Fibroblast of skin of back (primary cell): ENCODE data around the gene SPAAR.
A peak's percentile ranks its signal among the peaks of the same experiment; 100 is the strongest.
"Not testable (repeated sequence)": the region's sequence is repeated elsewhere in the genome, so short reads cannot be mapped to it uniquely, and the experiment has no call there.

Source experiments
- DNase-seq: peaks from one replicate; pipeline ENCODE4 v3.0.0-alpha.2; 2013

SPAAR gene

DNA sequence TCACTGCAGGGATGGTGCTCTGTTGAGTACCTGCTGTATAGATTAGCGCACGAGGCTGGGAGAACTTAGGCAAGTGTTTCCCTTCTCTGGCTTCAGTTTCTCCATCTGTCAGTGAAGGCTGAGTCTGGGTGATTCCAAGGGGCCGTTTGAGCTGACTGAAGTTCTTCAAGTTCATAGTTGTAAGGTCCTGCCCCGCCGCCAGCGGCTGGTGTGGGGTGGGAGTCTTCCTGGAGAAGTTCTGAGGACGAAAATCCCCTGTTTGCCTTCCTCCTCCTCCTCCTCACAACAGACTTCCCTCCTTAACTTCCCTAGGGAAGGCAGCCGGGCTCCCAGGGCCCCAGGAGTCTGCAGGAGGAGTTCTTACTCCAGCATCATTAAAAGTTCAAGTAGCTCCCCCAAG, 5.0 kb upstream of the SPAAR start:
- no peak for DNase-seq

DNA sequence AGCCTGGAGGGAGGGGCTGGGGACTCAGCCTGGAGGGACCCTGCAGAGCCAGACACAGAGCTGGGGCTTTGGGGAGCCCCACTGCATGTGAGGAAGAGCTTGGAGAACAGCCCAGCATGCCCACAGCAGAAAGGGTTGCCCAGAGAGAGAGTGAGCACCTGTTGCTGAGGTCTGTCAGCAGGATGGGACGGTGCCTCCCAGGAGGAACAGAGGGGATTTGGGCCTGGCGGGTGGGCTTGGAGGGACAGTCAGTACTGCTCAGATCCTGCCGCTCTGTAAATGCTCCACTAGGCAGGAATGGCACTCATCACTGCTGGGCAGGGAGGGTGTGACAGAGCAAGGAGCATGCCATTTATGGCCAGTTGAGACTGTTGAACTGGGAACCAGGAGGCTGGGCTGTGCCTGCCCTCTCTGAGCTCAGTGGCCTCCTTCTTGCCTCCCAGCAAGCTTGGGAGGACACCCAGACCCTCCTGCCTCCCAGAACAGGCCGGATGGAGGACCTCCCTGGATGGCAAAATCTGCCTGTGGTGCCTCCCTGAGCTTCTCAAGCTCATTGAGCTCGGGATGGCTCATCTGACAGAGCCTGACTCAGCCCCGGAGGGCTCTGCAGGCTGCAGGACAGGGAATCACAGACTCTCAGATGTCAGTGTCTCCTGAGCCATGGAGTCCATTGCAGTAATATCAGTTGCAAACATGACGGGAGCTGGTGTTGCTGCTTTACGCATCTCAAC, 4.1 kb upstream of the SPAAR start:
- peak; percentile 79 for DNase-seq

DNA sequence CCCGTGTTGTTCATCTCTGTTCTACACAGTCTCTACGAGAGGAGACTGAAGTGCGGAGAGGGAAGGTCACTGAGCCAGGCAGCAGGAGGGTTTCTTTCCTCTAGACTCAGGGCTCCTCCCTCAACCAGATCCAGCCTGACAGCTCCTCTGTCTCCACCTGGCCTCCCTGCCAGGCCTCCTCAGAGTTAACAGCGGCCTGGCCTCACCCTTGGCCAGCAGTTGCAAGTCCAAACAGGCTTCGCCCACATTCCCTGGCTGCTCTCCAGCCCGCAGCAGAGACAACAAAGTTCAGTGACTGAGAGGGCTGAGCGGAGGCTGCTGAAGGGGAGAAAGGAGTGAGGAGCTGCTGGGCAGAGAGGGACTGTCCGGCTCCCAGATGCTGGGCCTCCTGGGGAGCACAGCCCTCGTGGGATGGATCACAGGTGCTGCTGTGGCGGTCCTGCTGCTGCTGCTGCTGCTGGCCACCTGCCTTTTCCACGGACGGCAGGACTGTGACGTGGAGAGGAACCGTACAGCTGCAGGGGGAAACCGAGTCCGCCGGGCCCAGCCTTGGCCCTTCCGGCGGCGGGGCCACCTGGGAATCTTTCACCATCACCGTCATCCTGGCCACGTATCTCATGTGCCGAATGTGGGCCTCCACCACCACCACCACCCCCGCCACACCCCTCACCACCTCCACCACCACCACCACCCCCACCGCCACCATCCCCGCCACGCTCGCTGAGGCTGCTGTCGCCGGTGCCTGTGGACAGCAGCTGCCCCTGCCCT, 3.2 kb upstream of the SPAAR start, which contains the start of gene HRCT1:
Gene HRCT1 (plus strand): TSS at position 291 of the 768 bp plus-strand sequence. CDS start 86 bp downstream, at position 377.
- peak; percentile 97 for DNase-seq

DNA sequence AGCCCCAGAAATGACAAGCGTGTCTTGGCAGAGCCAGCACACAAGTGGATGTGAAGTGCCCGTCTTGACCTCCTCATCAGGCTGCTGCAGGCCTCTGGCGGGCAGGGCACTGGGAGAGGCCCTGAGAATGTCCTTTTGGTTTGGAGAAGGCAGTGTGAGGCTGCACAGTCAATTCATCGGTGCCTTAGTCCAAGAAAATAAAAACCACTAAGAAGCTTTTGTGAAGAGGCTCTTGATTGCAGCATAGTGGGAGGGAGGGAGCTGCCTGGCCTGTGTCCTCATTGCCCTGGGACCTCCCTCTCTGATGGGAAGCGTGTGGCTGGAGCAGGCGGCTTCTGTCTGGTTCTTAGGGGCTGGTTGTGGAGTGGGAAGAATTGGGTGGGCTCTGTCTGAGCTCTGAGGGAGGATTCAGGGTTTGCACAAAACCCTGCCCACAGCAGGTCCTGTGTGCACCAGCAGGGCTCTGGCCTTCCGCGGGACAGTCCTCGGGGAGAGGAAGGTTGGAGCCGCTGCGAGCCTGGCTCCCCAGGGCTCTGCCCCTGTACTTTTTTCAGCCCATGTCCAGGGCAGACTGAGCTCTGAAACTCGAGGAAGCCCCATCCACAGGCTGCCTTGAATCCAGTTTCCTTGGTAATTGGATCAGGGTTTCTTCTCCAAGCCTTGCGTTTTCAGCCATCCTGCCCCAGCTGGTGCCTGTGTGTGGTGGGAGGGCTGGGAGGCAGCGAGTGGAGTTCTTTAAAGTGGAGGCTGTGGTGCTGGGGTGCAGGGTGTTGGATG, 2.2 kb upstream of the SPAAR start:
- peak; percentile 85 for DNase-seq

DNA sequence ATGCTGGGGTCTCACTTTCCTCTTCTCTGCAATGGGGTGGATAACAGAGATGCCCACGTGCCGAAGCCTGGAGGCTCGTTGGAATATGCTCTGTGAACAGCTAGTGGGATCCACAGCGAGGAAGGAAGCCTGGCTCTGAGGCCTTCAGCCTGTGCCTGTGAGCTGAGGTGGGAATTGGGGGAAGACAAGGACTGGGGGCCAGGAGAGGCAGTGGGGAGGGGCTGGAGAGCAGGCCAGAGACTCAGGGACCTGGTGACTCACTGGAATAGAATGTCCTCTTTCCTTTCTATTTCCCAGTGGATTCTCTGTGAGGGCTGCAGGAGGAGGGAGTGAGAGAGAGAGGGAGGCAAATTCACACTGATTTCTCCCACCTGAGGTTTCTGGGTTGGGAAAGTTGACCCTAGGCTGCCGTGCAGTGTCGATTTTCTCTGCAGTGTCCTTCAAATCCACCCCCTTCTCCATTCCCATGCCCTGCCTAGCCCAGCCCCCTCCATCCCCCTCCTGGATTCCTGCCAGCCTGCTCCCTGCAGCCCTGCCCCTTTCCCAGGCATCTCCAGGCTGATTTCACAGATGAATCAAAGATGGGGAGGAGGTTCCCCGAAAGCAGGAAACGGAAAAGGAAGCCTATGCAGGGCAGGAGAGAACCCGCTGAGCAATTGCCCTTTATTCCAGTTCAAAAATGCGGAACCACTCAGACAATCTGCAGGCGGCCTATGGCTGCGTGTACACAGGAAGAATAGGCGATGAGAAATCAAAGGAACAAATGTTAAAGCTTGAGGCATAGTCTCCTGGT, 1.4 kb upstream of the SPAAR start:
- peak; percentile 98 for DNase-seq

DNA sequence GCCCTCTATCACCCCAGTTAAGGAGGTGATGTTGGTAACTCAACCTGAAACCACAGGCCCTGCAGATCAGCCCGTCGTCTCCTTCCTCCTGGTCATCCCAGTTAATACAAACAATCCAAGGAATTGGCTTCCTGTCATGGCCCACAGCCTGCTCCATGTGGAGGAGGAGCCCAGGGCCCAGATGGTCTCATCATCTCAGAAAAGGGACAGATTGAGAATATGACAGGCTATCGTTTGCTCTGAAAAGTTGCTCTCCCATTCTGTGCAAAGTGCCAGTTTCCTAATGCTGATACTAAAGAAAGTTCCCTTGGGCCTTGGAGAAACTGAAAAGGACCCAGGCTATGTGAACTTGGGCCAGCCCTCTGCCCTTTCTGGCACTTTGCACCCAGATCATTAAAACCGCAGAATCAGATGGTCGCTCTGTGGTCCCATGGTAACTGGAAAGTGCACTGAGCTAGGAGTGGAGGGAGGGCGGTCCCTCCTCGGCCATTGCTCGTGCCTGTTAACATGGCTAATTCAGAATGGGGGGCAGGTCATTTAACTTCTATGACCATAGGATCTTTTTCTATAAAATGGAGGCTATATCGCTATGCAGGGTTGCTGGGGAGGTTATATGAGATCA, 675 bp upstream of the SPAAR start:
- DNase-seq = peak; percentile 69

DNA sequence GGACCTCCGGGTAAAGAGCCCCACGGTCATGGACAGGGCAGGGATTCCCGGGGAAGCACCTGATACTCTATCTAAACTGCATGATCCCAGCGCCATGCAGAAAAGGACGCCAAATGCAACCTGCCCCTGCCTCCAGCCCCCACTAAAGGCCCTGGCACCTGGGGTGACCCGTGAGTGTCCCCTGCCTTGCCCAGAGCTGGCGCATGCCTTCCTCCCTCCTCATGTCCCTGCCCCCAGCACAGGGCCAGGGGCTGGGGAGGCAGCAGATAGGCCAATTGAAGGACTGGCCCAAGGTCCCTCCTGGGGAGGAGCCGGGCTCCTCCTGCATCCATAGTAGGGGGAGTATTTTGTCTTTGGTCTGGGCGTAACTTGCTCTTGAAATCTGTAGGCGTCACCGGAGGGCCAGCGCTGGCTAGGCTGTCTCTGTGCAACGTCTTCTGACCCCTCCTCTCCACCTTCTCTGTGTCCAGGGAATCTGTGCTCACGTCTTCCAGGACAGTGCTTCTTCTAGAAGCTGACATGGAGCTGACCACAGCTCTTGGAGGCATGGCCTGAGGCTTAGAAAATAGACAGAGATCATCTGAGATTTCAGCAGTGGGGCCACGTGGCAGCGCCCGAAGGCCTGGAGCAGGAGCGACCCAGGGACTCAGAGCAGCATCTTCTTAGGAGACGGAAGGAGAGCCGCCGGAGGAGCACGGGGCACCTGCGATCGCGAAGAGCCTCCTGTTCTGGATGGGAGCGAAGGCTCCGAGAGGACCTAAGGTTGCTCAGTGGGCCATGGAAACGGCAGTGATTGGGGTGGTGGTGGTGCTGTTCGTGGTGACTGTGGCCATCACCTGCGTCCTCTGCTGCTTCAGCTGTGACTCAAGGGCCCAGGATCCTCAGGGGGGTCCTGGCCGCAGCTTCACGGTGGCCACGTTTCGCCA, 660 bp downstream of the SPAAR start:
- DNase-seq = no peak

DNA sequence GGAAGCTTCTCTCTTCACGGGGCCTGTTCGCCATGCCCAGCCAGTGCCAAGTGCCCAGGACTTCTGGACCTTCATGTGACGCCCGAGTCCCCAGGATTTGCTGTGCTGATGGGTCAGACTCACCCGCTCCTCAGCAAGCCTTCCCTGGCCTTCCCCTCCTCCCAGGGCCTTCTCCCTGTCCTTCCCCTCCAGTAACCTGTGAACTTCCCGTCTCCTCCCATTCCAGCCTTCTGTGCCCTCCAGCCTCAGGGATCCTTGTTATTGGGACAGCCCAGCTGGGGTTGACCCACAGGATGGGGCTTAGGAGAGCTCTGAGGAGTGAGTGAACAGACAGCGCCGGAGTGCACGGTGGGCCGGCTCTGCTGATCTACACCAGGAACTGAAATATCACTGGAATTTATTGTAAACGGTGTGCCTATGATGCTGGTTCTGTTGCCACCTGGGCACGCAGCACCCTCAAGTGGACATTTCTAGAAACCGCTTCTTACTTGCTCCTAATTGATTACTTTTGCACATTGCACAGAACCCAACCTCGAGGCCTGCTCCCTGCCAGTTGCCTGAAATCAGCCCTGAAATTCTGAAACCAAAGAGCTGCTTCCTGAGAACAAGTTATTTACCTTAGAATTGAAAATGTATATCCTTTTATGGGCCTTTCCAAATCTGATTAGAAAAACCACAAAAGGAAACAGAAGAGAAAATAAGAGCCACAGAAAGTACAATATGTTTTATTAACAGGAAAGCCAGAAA, 1.5 kb downstream of the SPAAR start:
- DNase-seq = peak; percentile 59

GRCh38 chr9:35911690-35912089, 2.4 kb downstream of the SPAAR start:
- no peak for DNase-seq

DNA sequence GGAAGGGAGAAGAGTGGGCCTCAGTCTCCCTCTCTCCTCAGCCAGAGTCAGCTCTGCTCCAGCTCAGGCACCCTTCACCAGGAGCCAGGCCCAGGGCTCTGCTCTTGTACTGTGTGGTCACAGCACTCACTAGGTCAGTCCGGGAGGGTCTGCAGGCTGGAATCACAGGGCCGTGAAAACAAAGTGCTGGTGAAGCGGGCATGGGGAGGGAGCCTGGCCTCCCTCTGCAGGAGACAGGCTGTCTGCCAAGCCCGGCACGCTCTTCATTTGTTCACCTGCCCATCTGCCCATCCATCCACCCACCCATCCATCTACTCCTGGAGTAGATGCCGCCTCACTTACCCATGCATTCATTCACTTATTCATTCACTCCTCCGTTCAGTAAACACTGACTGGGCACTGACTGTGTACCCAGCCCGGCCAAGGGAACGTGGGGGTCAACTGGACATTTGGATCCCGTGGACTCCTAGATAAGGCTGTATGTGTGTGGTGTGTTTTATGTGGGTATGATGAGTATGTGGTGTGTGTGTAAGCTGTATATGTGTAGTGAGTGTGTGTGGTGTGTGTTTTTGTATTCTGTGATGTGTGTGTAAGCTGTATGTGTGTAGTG, 3.6 kb downstream of the SPAAR start:
- DNase-seq = no peak

DNA sequence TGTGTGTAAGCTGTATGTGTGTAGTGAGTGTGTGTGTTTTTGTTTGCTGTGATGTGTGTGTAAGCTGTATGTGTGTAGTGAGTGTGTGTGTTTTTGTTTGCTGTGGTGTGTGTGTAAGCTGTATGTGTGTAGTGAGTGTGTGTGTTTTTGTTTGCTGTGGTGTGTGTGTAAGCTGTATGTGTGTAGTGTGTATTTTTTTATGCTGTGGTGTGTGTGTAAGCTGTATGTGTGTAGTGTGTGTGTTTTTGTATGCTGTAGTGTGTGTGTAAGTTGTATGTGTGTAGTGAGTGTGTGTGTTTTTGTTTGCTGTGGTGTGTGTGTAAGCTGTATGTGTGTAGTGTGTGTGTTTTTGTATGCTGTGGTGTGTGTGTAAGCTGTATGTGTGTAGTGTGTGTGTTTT, 4.1 kb downstream of the SPAAR start:
- not testable (repeated sequence) for DNase-seq

DNA sequence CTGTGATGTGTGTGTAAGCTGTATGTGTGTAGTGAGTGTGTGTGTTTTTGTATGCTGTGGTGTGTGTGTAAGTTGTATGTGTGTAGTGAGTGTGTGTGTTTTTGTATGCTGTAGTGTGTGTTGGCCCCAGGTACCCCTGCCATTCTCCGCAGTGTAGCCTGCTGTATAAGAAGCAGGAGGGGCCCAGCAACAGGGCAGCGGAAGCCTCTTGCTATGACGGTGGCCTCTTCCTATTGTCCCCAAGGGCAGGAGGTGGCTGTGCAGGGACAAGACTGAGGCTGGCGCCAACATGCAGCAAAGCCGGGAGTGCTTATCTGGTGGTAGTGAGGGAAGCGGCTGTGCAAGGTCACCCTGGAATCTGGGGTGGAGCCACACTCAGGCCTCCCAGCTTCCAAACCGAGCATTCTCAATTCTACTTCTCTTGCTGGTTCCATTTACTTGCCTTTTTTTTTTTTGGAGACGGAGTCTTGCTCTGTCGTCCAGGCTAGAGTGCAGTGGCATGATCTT, 5.1 kb downstream of the SPAAR start:
- DNase-seq = peak; percentile 61

DNA sequence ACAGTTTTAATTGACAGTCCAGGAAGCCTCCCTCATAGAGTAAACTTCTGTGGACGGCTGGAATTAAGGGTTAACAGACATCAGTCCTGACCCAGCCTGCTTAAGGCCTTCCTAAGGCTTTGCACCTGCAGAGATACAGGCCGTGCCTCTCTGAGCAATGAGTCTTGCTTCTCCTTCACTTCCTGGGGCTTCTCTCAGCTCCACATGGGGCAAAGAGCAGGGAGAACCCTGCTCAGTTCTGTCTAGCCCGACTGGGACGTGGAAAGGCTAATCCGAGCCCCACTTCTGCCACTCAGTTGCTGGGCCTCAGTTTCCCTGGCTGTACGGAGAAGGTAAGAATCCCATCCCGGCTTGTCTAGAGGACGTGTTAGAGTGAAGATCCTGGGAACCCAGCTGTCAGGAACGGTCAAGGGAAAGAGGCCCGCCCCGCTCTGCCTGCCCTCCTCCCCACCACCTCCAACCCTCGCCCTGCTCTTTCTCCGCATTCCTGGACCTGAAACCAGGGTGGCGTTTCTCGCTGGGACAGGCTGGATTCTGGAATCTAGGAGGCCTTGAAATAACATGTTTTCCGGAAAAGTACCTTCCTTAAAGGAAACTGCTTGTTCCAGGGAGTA, 6.5 kb downstream of the SPAAR start:
- no peak for DNase-seq

DNA sequence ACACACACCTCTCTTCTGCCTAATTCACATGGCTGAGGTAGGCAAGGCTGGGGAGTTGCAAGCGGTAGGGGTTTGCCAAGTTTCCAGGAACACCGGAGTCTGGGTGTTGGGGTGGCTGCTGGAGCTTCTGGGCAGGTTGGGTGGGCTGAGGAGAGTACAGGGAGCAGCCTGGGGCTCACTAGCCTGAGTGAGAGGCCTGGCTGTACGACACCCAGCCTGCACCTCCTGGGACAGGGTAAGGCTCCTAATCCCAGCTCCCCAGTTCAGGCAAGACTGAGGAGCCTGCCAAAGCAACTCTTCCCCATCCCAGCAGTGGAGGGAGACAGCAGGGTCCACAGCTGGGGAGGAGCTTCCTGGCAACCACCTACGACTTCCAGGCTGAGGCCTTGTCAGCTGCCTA, 8.0 kb downstream of the SPAAR start:
- no peak for DNase-seq

- no peak for DNase-seq
Measured at GRCh38 chr9:35918780-35919179, 9.5 kb downstream of the SPAAR start.

DNA sequence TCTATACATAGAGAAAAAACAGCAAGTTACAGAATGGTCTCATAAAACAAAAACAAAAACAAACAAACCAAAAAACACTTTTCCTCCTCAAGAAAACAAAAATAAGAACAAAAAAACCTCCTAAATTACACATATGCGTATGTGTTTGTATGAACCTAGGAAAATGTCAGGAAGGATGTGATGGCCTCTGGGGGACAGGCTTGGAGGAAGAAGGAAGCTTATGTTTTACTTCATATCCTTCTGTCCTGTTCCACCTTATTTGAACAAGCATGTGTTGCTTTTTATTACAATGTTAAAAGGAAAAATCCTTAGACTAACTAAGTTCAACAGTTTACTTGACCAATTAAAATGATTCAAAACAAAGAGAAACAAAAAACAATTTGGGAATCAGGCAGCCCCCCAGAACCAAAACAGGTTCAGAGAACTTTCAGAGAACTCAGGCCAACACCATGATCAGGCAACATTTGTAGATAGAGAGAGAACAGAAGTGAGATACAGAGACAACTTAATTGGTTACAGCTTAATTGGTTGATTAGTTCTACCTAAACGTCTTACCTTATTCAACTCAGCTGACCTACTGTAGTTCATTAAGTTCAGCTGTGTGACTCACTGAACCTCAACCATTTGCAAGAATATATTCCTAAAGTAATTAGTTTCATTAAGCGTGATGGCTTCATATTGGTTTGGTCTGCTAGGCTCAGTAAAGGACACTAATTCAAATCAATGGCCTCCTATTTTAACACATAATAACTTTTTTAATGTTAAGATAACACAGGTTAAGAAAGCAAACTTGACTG, 10.1 kb downstream of the SPAAR start:
- no peak for DNase-seq

DNA sequence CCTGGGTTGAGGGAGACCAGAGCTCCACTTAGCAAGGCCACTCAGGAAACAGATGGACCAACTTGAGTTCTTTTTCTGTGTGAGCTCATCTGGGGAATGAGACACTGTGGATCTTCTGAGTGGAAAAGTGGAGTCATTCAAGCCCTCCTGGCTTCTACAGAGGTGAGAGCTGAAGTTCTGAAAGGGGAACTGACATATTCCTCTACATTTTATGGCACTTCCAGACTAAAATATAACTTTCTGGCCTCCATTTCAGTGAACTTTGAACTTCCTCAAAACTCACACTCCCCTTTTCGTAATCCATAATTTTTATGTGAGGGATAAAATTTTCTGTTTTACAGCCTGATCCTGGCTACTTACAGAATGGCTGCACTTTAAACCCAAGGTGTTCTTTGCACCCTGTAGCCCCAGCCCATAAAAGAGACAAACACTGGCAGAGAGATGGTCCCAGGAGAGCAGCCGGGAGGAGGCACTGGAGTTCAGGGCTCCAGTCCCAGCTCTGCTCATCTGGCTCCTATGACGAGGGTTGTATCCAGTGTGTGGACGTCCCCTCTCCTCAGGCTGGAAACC, 10.8 kb downstream of the SPAAR start:
- DNase-seq = no peak

DNA sequence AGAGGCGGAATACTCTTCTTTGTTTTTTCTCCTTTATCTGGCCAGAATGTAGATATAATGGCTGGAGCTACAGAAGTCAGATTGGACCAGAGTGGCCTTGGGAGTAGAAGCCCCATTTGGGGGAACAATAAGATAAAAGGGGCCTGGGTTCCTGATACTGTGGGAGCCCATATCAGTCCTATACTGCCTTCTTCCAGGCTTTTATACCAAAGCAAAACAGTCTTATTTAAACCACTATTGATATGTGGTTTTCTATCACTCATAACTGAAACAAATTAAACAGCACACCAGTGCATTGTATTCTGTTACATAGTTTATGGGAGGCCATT, 14.3 kb downstream of the SPAAR start:
- DNase-seq = no peak
